PFSK-1 (cell line): Measurements from ENCODE around the gene AQP12B.

ENCODE experiments used
- FOXP2 ChIP-seq: optimal IDR thresholded peaks from 2 replicates; pipeline ENCODE3; 2011; ENCODE audit warnings: borderline replicate concordance, control low read depth, inconsistent platforms; ENCODE audit not compliant: insufficient read depth; ENCODE audit errors: extremely low read length, extremely low read depth
- POLR2AphosphoS5 ChIP-seq: IDR thresholded peaks from 2 replicates; pipeline ENCODE4 v1.6.1; 2012; ENCODE audit warnings: low read depth, mild to moderate bottlenecking, control low read depth, low read length, moderate library complexity
- REST ChIP-seq, 2 experiments: IDR thresholded peaks; 2 replicates each; pipeline versions ENCODE4 v1.6.1 to v1.8.0; 2011 to 2012; ENCODE audit warnings: low read depth in 2 of 2, low read length in 2 of 2, control low read depth in 1 of 2, inconsistent platforms in 1 of 2, mild to moderate bottlenecking in 1 of 2, moderate library complexity in 1 of 2; ENCODE audit not compliant: insufficient read depth in 1 of 2
- SIN3A ChIP-seq: IDR thresholded peaks from 2 replicates; pipeline ENCODE4 v1.6.1; 2012; ENCODE audit warnings: mild to moderate bottlenecking, low read length, moderate library complexity, borderline replicate concordance; ENCODE audit not compliant: insufficient read depth
- TAF1 ChIP-seq: IDR thresholded peaks from 2 replicates; pipeline ENCODE4 v1.6.1; 2012; ENCODE audit warnings: low read length, control low read depth, borderline replicate concordance; ENCODE audit not compliant: insufficient read depth

AQP12B gene

DNA sequence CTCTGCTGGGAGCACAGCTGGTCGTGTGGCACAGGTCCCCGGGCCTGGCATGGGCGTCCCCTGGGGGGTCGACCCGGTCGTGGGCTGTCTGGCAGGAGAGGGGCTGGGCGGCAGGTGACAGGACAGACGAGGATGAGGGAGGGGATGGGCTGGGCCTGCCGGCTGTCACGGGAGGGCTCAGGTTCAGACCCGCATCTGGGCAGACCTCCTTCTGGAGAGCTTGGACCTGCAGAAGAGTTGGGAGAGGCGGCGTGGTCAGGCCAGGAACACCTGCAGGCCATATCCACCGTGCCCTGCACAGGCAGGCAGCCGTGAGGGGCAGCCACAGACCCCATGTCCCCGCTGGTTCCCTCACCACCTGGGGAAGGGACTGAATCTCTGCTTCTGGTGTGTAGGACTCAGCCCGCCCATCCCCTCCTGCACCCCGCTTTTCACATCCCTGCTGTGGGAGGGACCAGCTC is 34.5 kb upstream of the AQP12B start:
- TF ChIP-seq POLR2AphosphoS5 (no peak), SIN3A (no peak), FOXP2 (no peak), REST (IDR thresholded peaks at IDR 0.05; ENCODE audit: insufficient read depth in 1 of 2, low read depth in 2 of 2, low read length in 2 of 2) (no peak), TAF1 (no peak)

GRCh38 chr2:240716130-240716798 is 33.6 kb upstream of the AQP12B start:
- no peak for TF ChIP-seq REST (IDR thresholded peaks at IDR 0.05; ENCODE audit: insufficient read depth in 1 of 2, low read depth in 2 of 2, low read length in 2 of 2)
- no peak for TF ChIP-seq SIN3A
- TF ChIP-seq POLR2AphosphoS5 = no peak
- TF ChIP-seq TAF1 = no peak
- no peak for TF ChIP-seq FOXP2

DNA sequence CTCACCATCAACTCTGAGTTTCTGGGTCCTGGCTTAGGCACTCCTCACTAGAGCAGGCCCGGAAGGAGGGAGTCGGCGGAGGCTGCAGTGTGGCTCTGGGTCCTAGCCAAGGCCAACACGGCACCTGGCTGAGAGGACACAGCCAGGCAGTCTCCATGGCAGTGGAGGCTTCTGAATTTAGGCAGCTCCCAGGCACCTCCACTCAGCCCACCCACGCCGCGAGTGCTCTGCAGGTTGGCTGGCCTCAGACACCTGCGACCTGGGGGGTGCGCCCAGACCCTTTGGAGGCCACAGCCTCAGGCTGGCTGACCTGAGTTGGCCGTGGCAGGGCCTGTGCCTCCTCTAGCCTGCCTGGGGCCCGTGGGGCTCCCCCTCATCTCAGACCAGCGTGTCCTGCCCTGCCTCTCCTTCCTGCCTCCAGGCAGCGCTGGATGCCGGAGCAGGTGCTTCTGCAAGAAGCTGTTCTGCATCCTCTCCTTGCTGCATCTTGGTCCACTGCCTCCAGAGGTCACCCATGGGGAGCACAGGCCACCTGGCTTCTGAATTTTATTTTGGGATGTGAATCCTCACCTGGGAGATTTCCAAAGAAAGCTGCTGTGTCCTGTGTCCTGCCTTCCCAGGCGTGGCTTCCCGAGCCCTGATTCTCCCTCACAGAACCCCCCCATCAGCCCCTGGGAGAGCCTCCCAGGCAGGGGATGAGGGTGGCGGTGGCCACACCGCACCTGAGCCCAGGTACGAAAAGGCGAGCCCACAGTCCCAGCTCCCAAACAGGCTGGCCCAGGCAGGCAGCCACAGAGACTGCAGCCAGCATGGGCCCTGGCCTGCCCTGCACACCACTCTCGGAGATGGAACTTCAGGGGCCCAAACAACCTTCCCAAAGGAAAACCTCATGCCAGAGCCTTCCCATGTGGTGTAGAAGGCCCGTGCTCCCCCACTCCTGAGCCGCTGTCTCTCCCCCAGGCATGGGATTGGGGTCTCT is 32.4 kb upstream of the AQP12B start:
- TF ChIP-seq POLR2AphosphoS5 = no peak
- no peak for TF ChIP-seq SIN3A
- no peak for TF ChIP-seq REST (IDR thresholded peaks at IDR 0.05; ENCODE audit: insufficient read depth in 1 of 2, low read depth in 2 of 2, low read length in 2 of 2)
- no peak for TF ChIP-seq FOXP2
- no peak for TF ChIP-seq TAF1

DNA sequence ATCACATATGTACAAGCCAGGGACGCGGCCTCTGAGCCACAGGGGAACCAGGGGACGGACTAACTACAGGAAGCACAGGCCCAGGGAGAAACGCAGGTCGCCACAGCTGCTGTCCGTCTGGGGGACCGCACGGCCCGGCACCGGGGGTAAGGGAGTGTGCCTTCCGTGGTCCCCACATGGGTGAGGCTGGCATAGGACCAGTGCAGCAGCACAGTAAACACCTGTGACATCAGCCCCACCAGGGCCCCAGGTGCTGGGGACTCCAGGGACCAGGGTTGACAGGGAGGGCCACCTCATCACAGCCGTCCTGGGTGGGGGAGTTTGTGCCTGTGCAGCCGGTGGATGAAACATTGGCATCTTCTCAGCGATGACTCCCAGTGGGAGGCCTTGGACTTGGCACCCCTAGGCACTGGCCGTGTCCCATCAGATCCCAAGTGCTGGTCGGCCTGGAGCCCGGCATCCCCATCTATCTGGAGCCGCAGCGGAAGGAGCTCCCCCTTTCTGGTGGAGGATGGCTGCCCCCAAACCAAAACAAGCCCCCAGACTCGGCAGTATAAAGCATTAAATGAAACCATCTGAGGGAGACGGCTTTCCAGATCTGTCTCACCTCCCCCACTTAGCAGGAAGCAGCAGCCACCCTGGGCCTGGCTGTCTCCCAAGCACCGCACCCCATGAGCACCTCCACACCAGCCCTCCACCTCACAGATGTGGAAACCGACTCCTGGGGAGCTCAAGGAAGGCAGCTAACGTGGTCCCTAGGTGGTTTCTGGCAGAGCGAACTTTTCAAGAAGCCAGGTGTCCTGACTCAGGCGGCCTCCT is 31.5 kb upstream of the AQP12B start:
- TF ChIP-seq REST (IDR thresholded peaks at IDR 0.05; ENCODE audit: insufficient read depth in 1 of 2, low read depth in 2 of 2, low read length in 2 of 2) (no peak), TAF1 (no peak), FOXP2 (no peak), POLR2AphosphoS5 (no peak), SIN3A (no peak)
